Nephron (organoid): Measurements from ENCODE around the gene UTS2.

Experiments used
- H3K27ac Mint-ChIP-seq, 3 experiments: 2 replicates each; pipeline ENCODE4 v1.8.0; 2020; ENCODE audit warnings: mixed read lengths in 3 of 3, mild to moderate bottlenecking in 2 of 3, moderate library complexity in 1 of 3
- H3K27me3 Mint-ChIP-seq: 2 replicates; pipeline ENCODE4 v1.8.0; 2021; ENCODE audit warnings: low read depth, mild to moderate bottlenecking, moderate library complexity, mixed read lengths
- H3K36me3 Mint-ChIP-seq: 2 replicates; pipeline ENCODE4 v1.8.0; 2020; ENCODE audit warnings: low read depth, mixed read lengths
- H3K4me1 Mint-ChIP-seq: 2 replicates; pipeline ENCODE4 v1.8.0; 2020; ENCODE audit warnings: mixed read lengths
- H3K4me3 Mint-ChIP-seq, 3 experiments: 2 replicates each; pipeline ENCODE4 v1.8.0; 2020; ENCODE audit warnings: mild to moderate bottlenecking in 3 of 3, mixed read lengths in 3 of 3, moderate library complexity in 2 of 3
- H3K9me3 Mint-ChIP-seq: 2 replicates; pipeline ENCODE4 v1.8.0; 2020; ENCODE audit warnings: mixed read lengths
- TF ChIP-seq, protein P1 (sequence below), 3 experiments: fragments of 200-600 bp; sonication (generic); IDR thresholded peaks; one replicate each; pipeline ENCODE4 v1.5.0; 2021; ENCODE audit warnings: antibody characterized with exemption in 3 of 3; ENCODE audit not compliant: unreplicated experiment in 3 of 3

UTS2 gene

GRCh38 chr1:7861452-7861851, 8.6 kb upstream of the UTS2 start:
- no peaks in the 10 kb centered on the region for H3K4me1 Mint-ChIP-seq
- TF ChIP-seq, protein P1, sequence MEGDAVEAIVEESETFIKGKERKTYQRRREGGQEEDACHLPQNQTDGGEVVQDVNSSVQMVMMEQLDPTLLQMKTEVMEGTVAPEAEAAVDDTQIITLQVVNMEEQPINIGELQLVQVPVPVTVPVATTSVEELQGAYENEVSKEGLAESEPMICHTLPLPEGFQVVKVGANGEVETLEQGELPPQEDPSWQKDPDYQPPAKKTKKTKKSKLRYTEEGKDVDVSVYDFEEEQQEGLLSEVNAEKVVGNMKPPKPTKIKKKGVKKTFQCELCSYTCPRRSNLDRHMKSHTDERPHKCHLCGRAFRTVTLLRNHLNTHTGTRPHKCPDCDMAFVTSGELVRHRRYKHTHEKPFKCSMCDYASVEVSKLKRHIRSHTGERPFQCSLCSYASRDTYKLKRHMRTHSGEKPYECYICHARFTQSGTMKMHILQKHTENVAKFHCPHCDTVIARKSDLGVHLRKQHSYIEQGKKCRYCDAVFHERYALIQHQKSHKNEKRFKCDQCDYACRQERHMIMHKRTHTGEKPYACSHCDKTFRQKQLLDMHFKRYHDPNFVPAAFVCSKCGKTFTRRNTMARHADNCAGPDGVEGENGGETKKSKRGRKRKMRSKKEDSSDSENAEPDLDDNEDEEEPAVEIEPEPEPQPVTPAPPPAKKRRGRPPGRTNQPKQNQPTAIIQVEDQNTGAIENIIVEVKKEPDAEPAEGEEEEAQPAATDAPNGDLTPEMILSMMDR (IDR thresholded peaks at IDR 0.05; ENCODE audit: unreplicated experiment in 3 of 3), result no peak
- no peaks in the 10 kb centered on the region for H3K36me3 Mint-ChIP-seq
- H3K27me3 Mint-ChIP-seq, result peaks cover 8% of the 10 kb centered on the region
- H3K9me3 Mint-ChIP-seq, result no peaks in the 10 kb centered on the region
- H3K4me3 Mint-ChIP-seq, result no peak overlapping the region
- no peak overlapping the region for H3K27ac Mint-ChIP-seq

DNA sequence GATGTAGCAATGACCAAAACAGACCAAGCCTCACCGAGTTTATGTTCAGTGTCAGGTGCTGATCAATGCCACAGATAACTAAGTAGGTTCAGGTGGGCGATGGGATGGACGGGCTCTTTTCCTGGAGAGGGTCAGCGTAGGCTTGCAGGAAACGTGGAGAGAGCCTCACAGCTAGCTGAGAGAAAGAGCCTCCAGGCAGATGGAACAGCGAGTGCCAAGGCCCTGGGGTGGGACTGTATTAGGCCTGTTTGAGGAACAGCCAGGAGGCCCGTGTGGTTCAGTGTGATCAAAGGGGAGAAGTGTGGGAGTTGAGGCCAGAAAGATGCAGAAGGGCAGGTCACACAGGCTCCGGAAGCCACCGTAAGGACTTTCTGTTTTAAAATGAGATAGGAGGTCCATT, 7.3 kb upstream of the UTS2 start:
- Mint-ChIP-seq H3K27me3 (peaks cover 17% of the 10 kb centered on the region), H3K36me3 (no peaks in the 10 kb centered on the region), H3K4me1 (peaks cover 4% of the 10 kb centered on the region), H3K4me3 (no peak overlapping the region), H3K27ac (no peak overlapping the region), H3K9me3 (no peaks in the 10 kb centered on the region)
- TF ChIP-seq, protein P1 (IDR thresholded peaks at IDR 0.05; ENCODE audit: unreplicated experiment in 3 of 3), result no peak

- Mint-ChIP-seq H3K9me3 (no peaks in the 10 kb centered on the region), H3K4me3 (no peak overlapping the region), H3K36me3 (no peaks in the 10 kb centered on the region), H3K27me3 (peaks cover 15% of the 10 kb centered on the region), H3K4me1 (peaks cover 4% of the 10 kb centered on the region), H3K27ac (no peak overlapping the region)
- TF ChIP-seq, protein P1 (IDR thresholded peaks at IDR 0.05; ENCODE audit: unreplicated experiment in 3 of 3), result no peak
Observed at GRCh38 chr1:7859406-7859805, 6.5 kb upstream of the UTS2 start.

DNA sequence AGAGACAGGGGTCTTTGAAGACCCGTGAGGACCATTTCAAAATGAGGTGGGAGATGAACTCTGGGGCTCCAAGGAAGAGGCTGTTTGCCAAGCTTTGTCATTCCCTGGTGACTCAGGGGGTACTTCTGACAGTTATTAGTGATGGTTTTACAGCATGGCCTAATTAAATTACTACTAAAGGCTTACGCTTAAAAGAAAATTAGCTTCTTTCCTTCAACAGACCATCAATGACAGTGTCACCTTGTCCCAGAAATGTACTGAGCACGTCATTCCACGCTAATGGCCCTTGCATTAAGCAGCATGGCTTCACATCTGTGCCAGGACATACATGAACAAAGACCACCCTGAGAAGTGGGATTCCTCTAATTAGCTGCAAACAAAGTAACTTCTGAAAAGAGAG, 5.1 kb upstream of the UTS2 start:
- TF ChIP-seq, protein P1 (IDR thresholded peaks at IDR 0.05; ENCODE audit: unreplicated experiment in 3 of 3), result no peak

GRCh38 chr1:7857000-7857399, 4.1 kb upstream of the UTS2 start:
- H3K4me1 Mint-ChIP-seq, result peaks cover 15% of the 10 kb centered on the region
- TF ChIP-seq, protein P1 (IDR thresholded peaks at IDR 0.05; ENCODE audit: unreplicated experiment in 3 of 3), result no peak
- H3K36me3 Mint-ChIP-seq, result no peaks in the 10 kb centered on the region
- H3K27me3 Mint-ChIP-seq, result peaks cover 14% of the 10 kb centered on the region
- H3K9me3 Mint-ChIP-seq, result no peaks in the 10 kb centered on the region
- no peak overlapping the region for H3K4me3 Mint-ChIP-seq
- H3K27ac Mint-ChIP-seq, result no peak overlapping the region

More for the DNA sequence above, 5.1 kb upstream of the UTS2 start:
- no peak overlapping the region for H3K27ac Mint-ChIP-seq
- no peaks in the 10 kb centered on the region for H3K9me3 Mint-ChIP-seq
- peaks cover 14% of the 10 kb centered on the region for H3K27me3 Mint-ChIP-seq
- peaks cover 9% of the 10 kb centered on the region for H3K4me1 Mint-ChIP-seq
- no peak overlapping the region for H3K4me3 Mint-ChIP-seq
- no peaks in the 10 kb centered on the region for H3K36me3 Mint-ChIP-seq

- Mint-ChIP-seq H3K27me3 (peaks cover 17% of the 10 kb centered on the region), H3K36me3 (no peaks in the 10 kb centered on the region), H3K4me3 (no peak overlapping the region), H3K27ac (no peak overlapping the region), H3K4me1 (peaks cover 15% of the 10 kb centered on the region), H3K9me3 (no peaks in the 10 kb centered on the region)
- TF ChIP-seq, protein P1 (IDR thresholded peaks at IDR 0.05; ENCODE audit: unreplicated experiment in 3 of 3), result no peak
Observed at GRCh38 chr1:7856345-7856744, 3.5 kb upstream of the UTS2 start.
